Type B pancreatic cell (in vitro differentiated cells): Measurements from ENCODE around the gene ZNF467. TPM values are rescaled to one million over a fixed set of nuclear protein-coding genes. Genes with fewer than 3 reads are reported as not detected.

ENCODE experiments used
- DNase-seq: peaks from one replicate; pipeline ENCODE4 v3.0.0; 2021; ENCODE audit warnings: mixed read lengths; ENCODE audit not compliant: unreplicated experiment; ENCODE audit errors: extremely low spot score
- H3K27ac Mint-ChIP-seq: 2 replicates; pipeline ENCODE4 v1.8.0; 2021; ENCODE audit warnings: mild to moderate bottlenecking, mixed read lengths
- H3K27me3 Mint-ChIP-seq: 2 replicates; pipeline ENCODE4 v1.8.0; 2021; ENCODE audit warnings: mixed read lengths
- H3K36me3 Mint-ChIP-seq: 2 replicates; pipeline ENCODE4 v1.8.0; 2021; ENCODE audit warnings: mixed read lengths
- H3K4me1 Mint-ChIP-seq: one replicate; pipeline ENCODE4 v1.8.0; 2021; ENCODE audit warnings: mixed read lengths; ENCODE audit not compliant: unreplicated experiment
- H3K4me3 Mint-ChIP-seq: 2 replicates; pipeline ENCODE4 v1.8.0; 2021; ENCODE audit warnings: mild to moderate bottlenecking, mixed read lengths
- H3K9me3 Mint-ChIP-seq: 2 replicates; pipeline ENCODE4 v1.8.0; 2021; ENCODE audit warnings: mixed read lengths
- CTCF ChIP-seq: fragments of 200-600 bp; sonication (generic); conservative IDR thresholded peaks from 2 replicates; pipeline ENCODE4 v1.5.0; 2021; ENCODE audit warnings: antibody characterized with exemption, mild to moderate bottlenecking
- total RNA-seq: library from RNA; stranded (reverse); gene quantifications from 2 replicates; pipeline ENCODE4 v1.2.1, GENCODE V29; 2021; ENCODE audit warnings: low replicate concordance

Gene ZNF467
- total RNA-seq, 1 donor from 2014 or later, result 17.6 TPM

- H3K27ac Mint-ChIP-seq, result no peak overlapping the region
- H3K27me3 Mint-ChIP-seq, result no peaks in the 10 kb centered on the region
- no peaks in the 10 kb centered on the region for H3K9me3 Mint-ChIP-seq
- H3K4me1 Mint-ChIP-seq, result no peaks in the 10 kb centered on the region
- H3K4me3 Mint-ChIP-seq, result no peak overlapping the region
- TF ChIP-seq CTCF, result no peak
- no peak for DNase-seq
- H3K36me3 Mint-ChIP-seq, result no peaks in the 10 kb centered on the region
Observed at GRCh38 chr7:149801002-149801566, 27.7 kb upstream of the ZNF467 start.

- TF ChIP-seq CTCF, result no peak
- no peak for DNase-seq
- H3K9me3 Mint-ChIP-seq, result no peaks in the 10 kb centered on the region
- H3K4me3 Mint-ChIP-seq, result no peak overlapping the region
- H3K27me3 Mint-ChIP-seq, result no peaks in the 10 kb centered on the region
- no peak overlapping the region for H3K27ac Mint-ChIP-seq
- no peaks in the 10 kb centered on the region for H3K4me1 Mint-ChIP-seq
- H3K36me3 Mint-ChIP-seq, result no peaks in the 10 kb centered on the region
Observed at GRCh38 chr7:149800169-149800555, 26.8 kb upstream of the ZNF467 start.

GRCh38 chr7:149799397-149800168 is 26.2 kb upstream of the ZNF467 start:
- H3K27me3 Mint-ChIP-seq, result peaks cover under 1% of the 10 kb centered on the region
- TF ChIP-seq CTCF, result peak; percentile 60
- H3K9me3 Mint-ChIP-seq, result no peaks in the 10 kb centered on the region
- H3K4me1 Mint-ChIP-seq, result peaks cover under 1% of the 10 kb centered on the region
- no peak overlapping the region for H3K4me3 Mint-ChIP-seq
- no peaks in the 10 kb centered on the region for H3K36me3 Mint-ChIP-seq
- no peak for DNase-seq
- H3K27ac Mint-ChIP-seq, result no peak overlapping the region

GRCh38 chr7:149797771-149798170 is 24.4 kb upstream of the ZNF467 start:
- TF ChIP-seq CTCF, result no peak
- Mint-ChIP-seq H3K4me3 (no peak overlapping the region), H3K27ac (no peak overlapping the region), H3K9me3 (no peaks in the 10 kb centered on the region), H3K27me3 (peaks cover 10% of the 10 kb centered on the region), H3K36me3 (no peaks in the 10 kb centered on the region), H3K4me1 (peaks cover 10% of the 10 kb centered on the region)
- DNase-seq, result no peak

- H3K27me3 Mint-ChIP-seq, result peaks cover 10% of the 10 kb centered on the region
- no peaks in the 10 kb centered on the region for H3K36me3 Mint-ChIP-seq
- no peaks in the 10 kb centered on the region for H3K9me3 Mint-ChIP-seq
- peaks cover 10% of the 10 kb centered on the region for H3K4me1 Mint-ChIP-seq
- DNase-seq, result no peak
- no peak overlapping the region for H3K4me3 Mint-ChIP-seq
- H3K27ac Mint-ChIP-seq, result no peak overlapping the region
- no peak for TF ChIP-seq CTCF
Observed at GRCh38 chr7:149796287-149796860, 23.0 kb upstream of the ZNF467 start.
